Fibroblast of lung (primary cell): ENCODE measurements around the gene ZFR2.

Experiments
- CTCF ChIP-seq, 2 donors: IDR thresholded peaks in 1 of 2; conservative IDR thresholded peaks in 1 of 2; 1 replicate in 1 of 2; 2 replicates in 1 of 2; pipeline ENCODE4 v1.5.1; 2011 to 2012; ENCODE audit warnings: low read length in 2 of 2, control low read depth in 1 of 2, inconsistent platforms in 1 of 2, low read depth in 1 of 2, mild to moderate bottlenecking in 1 of 2
- EZH2 ChIP-seq: IDR thresholded peaks from 2 replicates; pipeline ENCODE4 v1.5.1; 2012; ENCODE audit warnings: low read length, control low read depth, mild to moderate bottlenecking; ENCODE audit errors: missing control alignments

GRCh38 chr19:3849092-3849491 is 19.7 kb downstream of the ZFR2 start:
- TF ChIP-seq CTCF (conservative IDR thresholded peaks at IDR 0.05 in 1 of 2, IDR thresholded peaks at IDR 0.05 in 1 of 2; ENCODE audit: low read depth in 1 of 2, low read length in 2 of 2) (peak in 1 of 2 donors; percentile 4), EZH2 (no peak)
